ENCODE data around the gene TMBIM6. TPM values are rescaled to one million over a fixed set of nuclear protein-coding genes. Genes with fewer than 3 reads are reported as not detected.
A peak's percentile ranks its signal among the peaks of the same experiment; 100 is the strongest.

The TMBIM6 gene, protein sequence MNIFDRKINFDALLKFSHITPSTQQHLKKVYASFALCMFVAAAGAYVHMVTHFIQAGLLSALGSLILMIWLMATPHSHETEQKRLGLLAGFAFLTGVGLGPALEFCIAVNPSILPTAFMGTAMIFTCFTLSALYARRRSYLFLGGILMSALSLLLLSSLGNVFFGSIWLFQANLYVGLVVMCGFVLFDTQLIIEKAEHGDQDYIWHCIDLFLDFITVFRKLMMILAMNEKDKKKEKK
- total RNA-seq: 100 to 1,000 TPM; 437 to 443 TPM

DNA sequence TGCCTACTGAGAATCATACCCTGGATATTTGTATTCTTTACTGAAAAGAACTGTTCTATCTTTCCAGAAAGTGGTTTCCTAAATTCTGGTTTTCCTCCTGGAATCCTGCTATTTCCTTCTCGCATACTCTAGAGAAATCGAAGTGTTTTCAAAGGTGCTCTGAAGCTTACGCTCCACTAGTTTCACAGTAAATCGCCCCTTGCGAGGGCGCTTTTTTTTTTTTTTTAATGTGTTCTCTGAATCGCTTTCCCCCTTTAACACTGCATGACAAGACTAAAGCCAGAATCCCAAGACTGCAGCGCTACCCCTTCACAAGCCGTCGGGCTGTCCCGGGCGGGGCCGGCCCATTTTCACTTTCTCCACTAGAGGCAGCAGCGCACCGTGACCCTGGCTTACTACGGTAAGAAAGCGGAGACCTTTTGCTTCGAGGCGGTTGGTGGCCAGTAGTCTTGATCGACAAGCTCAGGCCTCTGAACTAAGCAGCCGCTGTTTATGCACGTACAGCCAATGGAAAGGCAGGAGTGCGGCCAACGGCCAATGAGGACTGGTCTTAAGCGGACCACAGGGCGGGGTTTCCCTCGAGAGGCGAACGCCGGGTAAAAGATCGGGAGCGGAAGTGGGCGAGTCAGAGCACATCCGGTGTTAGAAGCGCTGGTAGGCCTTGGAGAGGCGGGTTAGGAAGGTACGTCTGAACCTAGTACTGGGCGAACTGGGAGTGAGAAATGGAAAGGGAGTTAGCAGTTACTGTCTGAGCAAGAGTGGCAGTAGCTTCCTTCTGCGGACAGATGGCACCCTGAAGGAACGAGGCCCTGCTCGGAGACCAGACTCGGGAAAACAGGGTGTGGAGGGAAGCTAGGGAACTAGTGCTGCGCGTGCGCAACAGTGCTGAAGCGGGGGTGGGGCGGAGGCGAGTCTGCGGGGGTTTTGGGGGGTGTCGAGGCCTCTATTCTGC, at the start of gene TMBIM6:
TMBIM6 (plus strand) TSS at position 628 of the 952 bp plus-strand sequence. CDS start 10,937 bp downstream, outside the sequence.
- TF ChIP-seq, protein P1, sequence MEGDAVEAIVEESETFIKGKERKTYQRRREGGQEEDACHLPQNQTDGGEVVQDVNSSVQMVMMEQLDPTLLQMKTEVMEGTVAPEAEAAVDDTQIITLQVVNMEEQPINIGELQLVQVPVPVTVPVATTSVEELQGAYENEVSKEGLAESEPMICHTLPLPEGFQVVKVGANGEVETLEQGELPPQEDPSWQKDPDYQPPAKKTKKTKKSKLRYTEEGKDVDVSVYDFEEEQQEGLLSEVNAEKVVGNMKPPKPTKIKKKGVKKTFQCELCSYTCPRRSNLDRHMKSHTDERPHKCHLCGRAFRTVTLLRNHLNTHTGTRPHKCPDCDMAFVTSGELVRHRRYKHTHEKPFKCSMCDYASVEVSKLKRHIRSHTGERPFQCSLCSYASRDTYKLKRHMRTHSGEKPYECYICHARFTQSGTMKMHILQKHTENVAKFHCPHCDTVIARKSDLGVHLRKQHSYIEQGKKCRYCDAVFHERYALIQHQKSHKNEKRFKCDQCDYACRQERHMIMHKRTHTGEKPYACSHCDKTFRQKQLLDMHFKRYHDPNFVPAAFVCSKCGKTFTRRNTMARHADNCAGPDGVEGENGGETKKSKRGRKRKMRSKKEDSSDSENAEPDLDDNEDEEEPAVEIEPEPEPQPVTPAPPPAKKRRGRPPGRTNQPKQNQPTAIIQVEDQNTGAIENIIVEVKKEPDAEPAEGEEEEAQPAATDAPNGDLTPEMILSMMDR (IDR thresholded peaks at IDR 0.05): peak; percentile 95
- DNase-seq: peak; percentile 100
- H3K27ac Mint-ChIP-seq: peak within 1 kb of the TSS; percentile 95
- intact Hi-C loops (cut with micrococcal nuclease): loop anchor here (1.0 to 2.0 kb wide), 2 partner anchors 9 to 22 kb away; no protein-coding TSS in a partner anchor
- H3K9me3 Mint-ChIP-seq: no peaks in the 10 kb centered on the region
- peak within 1 kb of the TSS; percentile 99 for H3K4me3 Mint-ChIP-seq
- POLR2A ChIA-PET: interaction anchor here (0.6 to 2.3 kb wide), 38 partner anchors 9 to 552 kb away, joined by 3 to 48 read pairs (median 4); partner anchors contain the start of genes BCDIN3D, FMNL3, NCKAP5L and TUBA1A
- ATAC-seq: peak; percentile 91
- CTCF ChIA-PET: interaction anchor here (0.6 to 2.8 kb wide), 55 partner anchors 8 to 511 kb away, joined by 3 to 66 read pairs (median 4); partner anchors contain the start of genes BCDIN3D, NCKAP5L, PRPF40B and TROAP
- peaks cover 35% of the 10 kb centered on the region for H3K36me3 Mint-ChIP-seq (ENCODE audit: low read depth)
- H3K4me1 Mint-ChIP-seq (ENCODE audit: low read depth): peaks cover 31% of the 10 kb centered on the region
- no peaks in the 10 kb centered on the region for H3K27me3 Mint-ChIP-seq

DNA sequence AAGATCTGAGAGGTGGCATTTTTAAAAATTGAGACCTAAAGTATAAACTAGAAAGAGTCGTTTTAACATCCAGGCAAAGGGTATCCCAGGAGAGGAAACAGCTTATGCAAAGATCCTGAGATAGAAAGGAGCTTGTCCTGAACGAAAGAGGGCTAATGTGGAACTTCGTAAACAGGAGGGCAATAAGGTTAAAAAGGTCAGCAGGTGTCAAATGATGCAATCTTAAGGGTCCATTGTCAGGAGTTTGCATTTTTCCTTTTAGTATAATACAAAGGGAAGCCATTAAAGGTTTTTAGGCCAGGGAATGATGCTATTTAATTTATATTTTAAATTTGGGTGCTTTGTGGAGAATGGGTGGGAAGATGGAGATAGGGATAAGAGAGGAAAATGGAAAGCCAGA, 48.5 kb upstream of the TMBIM6 start:
- ChIA-PET POLR2A (interaction anchor here (1.2 to 4.1 kb wide), 2 partner anchors 11 to 18 kb away, joined by 4 to 11 read pairs; no protein-coding TSS in a partner anchor), CTCF (interaction anchor here (0.6 to 5.4 kb wide), 3 partner anchors 23 to 376 kb away, joined by 3 to 23 read pairs (median 6); no protein-coding TSS in a partner anchor)
- no peak for DNase-seq
- TF ChIP-seq, protein P1 (IDR thresholded peaks at IDR 0.05): no peak
- Mint-ChIP-seq H3K27me3 (no peaks in the 10 kb centered on the region), H3K9me3 (no peaks in the 10 kb centered on the region), H3K4me1 (ENCODE audit: low read depth) (peaks cover 40% of the 10 kb centered on the region), H3K36me3 (ENCODE audit: low read depth) (no peaks in the 10 kb centered on the region), H3K4me3 (no peak overlapping the region), H3K27ac (no peak overlapping the region)
- intact Hi-C loops (cut with micrococcal nuclease): no loop called here
- no peak for ATAC-seq

DNA sequence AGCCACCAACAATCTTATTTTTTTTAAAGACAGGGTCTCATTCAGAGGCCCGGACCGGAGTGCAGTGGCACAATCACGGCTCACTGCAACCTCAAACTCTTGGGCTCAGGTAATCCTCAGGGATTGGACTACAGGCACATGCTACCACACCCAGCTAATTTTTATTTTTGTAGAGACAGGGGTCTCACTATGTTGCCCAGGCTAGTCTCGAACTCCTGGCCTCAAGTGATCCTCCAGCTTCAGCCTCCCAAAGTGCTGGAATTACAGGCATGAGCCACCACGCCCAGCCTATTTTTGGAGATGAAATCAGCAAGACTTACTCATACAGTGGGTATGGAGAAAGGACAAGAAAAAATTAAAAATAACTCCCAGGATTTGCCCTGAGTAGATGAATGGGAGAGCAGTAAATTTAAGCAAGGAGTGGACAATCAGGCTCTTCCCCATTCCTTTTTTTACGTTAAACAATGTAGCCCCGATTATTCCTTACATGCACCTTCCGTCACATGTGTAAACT, 47.4 kb upstream of the TMBIM6 start:
- POLR2A ChIA-PET: interaction anchor here (1.2 kb wide), 1 partner anchor 20 kb away, joined by 4 read pairs; no protein-coding TSS in a partner anchor
- Mint-ChIP-seq H3K27me3 (no peaks in the 10 kb centered on the region), H3K9me3 (no peaks in the 10 kb centered on the region)

DNA sequence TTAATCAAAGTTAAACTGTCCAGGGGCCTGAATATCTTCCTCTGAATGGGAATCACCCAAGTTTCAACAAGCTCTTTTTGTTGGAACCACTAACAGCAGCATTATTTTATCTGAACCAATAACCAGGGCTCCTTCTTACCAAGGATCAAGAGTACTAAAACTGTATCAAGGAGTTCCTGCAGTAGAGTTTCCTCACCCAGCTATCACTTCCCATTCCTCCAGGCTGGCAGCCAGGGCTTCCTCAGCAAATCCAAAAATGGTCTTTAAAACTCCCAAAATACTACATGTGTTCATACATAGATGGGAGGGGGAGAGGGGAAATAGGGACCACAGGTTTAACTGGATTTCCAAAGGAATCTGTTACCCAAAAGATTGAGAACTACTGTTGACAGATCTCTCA, 44.6 kb upstream of the TMBIM6 start:
- no peaks in the 10 kb centered on the region for H3K9me3 Mint-ChIP-seq
- peaks cover 36% of the 10 kb centered on the region for H3K4me1 Mint-ChIP-seq (ENCODE audit: low read depth)
- no peaks in the 10 kb centered on the region for H3K27me3 Mint-ChIP-seq
- TF ChIP-seq, protein P1 (IDR thresholded peaks at IDR 0.05): no peak
- no peak overlapping the region for H3K27ac Mint-ChIP-seq
- POLR2A ChIA-PET: interaction anchor here (0.9 to 1.7 kb wide), 5 partner anchors 13 to 106 kb away, joined by 3 to 7 read pairs (median 3); no protein-coding TSS in a partner anchor
- H3K36me3 Mint-ChIP-seq (ENCODE audit: low read depth): no peaks in the 10 kb centered on the region
- ATAC-seq (no peak), DNase-seq (no peak)
- no peak overlapping the region for H3K4me3 Mint-ChIP-seq
- CTCF ChIA-PET: interaction anchor here (0.8 to 2.5 kb wide), 4 partner anchors 9 to 59 kb away, joined by 4 to 8 read pairs (median 5); partner anchors contain the start of gene TMBIM6
- intact Hi-C loops (cut with micrococcal nuclease): no loop called here

More for the DNA sequence above, 47.4 kb upstream of the TMBIM6 start:
- ATAC-seq (no peak), DNase-seq (no peak)
- TF ChIP-seq, protein P1 (IDR thresholded peaks at IDR 0.05): no peak
- peaks cover 45% of the 10 kb centered on the region for H3K4me1 Mint-ChIP-seq (ENCODE audit: low read depth)
- H3K4me3 Mint-ChIP-seq: no peak overlapping the region
- CTCF ChIA-PET: interaction anchor here (1.2 kb wide), 1 partner anchor 24 kb away, joined by 3 read pairs; no protein-coding TSS in a partner anchor
- intact Hi-C loops (cut with micrococcal nuclease): no loop called here
- no peak overlapping the region for H3K27ac Mint-ChIP-seq
- H3K36me3 Mint-ChIP-seq (ENCODE audit: low read depth): no peaks in the 10 kb centered on the region

Measured in activated CD8-positive, alpha-beta T cell treated with anti-CD3 and anti-CD28 coated beads for 36 hours (primary cell).